K562 (cell line): ENCODE measurements around the gene SLC17A6. TPM values are rescaled to one million over a fixed set of nuclear protein-coding genes. Genes with fewer than 3 reads are reported as not detected.

Experiments used
- ATAC-seq: fragments of 200-7000 bp; cut with Tn5 transposase; 3 replicates; pipeline ENCODE4 v1.9.1; 2020; ENCODE audit warnings: moderate library complexity
- BruUV-seq: library from RNA; stranded (reverse); fragments of 400-500 nt; replicated peaks from 2 replicates; lab custom pipeline; 2021; lab: Mats Ljungman, UMichigan
- CTCF ChIA-PET: fragments of 300-600 bp; formaldehyde crosslinking; extraction: SDS; loops from one replicate; lab custom pipeline; 2021; ENCODE audit warnings: low intra/inter-chr PET ratio; lab: Yijun Ruan, JAX
- POLR2A ChIA-PET: fragments of 300-600, 350-650 bp; sonication (Branson Sonifier 250); formaldehyde crosslinking; extraction: SDS; loops from one replicate; lab custom pipeline; 2021; ENCODE audit warnings: antibody characterized with exemption, inconsistent platforms; lab: Yijun Ruan, JAX
- DNase-seq, 4 experiments: peaks; one replicate each; pipeline versions ENCODE4 v3.0.0 to v3.0.0-alpha.2; 2011 to 2018; ENCODE audit warnings: low spot score in 3 of 4, mixed read lengths in 3 of 4; ENCODE audit errors: extremely low read depth in 1 of 4
- FAIRE-seq: peaks from 2 replicates; lab custom pipeline; 2011; peaks lifted over from hg19 to GRCh38; lab: Jason Lieb, UNC
- H2AFZ ChIP-seq: 2 replicates; pipeline ENCODE4 v1.6.0; 2011; ENCODE audit warnings: low read depth, low read length, control low read depth, inconsistent platforms
- H3K27ac ChIP-seq: fragments of 200-600 bp; 3 replicates; pipeline ENCODE4 v1.8.0; 2011; ENCODE audit warnings: low read depth, mild to moderate bottlenecking, control low read depth, inconsistent platforms, low read length, moderate library complexity, mixed read lengths; ENCODE audit errors: extremely low read depth
- H3K27me3 ChIP-seq, 2 experiments: fragments of 300-600 bp in 1 of 2; 2 replicates in 1 of 2; 3 replicates in 1 of 2; pipeline versions ENCODE4 v1.6.0 to v1.8.0; 2011; ENCODE audit warnings: inconsistent platforms in 2 of 2, low read length in 2 of 2, mild to moderate bottlenecking in 1 of 2, mixed read lengths in 1 of 2, moderate library complexity in 1 of 2; ENCODE audit not compliant: control insufficient read depth in 2 of 2, insufficient read depth in 2 of 2
- H3K36me3 ChIP-seq: fragments of 300-600 bp; 3 replicates; pipeline ENCODE4 v1.8.0; 2011; ENCODE audit warnings: mild to moderate bottlenecking, low read length, inconsistent platforms; ENCODE audit not compliant: control insufficient read depth, insufficient read depth
- H3K4me1 ChIP-seq, 2 experiments: fragments of 200-600 bp in 1 of 2; replicated peaks in 1 of 2; 2 replicates in 1 of 2; 3 replicates in 1 of 2; pipeline versions ENCODE4 v1.5.1 to v1.8.0; 2011; ENCODE audit warnings: inconsistent platforms in 2 of 2, low read length in 2 of 2, mild to moderate bottlenecking in 1 of 2, mixed read lengths in 1 of 2, moderate library complexity in 1 of 2; ENCODE audit not compliant: control insufficient read depth in 2 of 2, insufficient read depth in 2 of 2
- H3K4me2 ChIP-seq: 2 replicates; pipeline ENCODE4 v1.6.1; 2011; ENCODE audit warnings: low read length, control low read depth, inconsistent platforms, mixed read lengths; ENCODE audit not compliant: insufficient read depth
- H3K4me3 ChIP-seq: fragments of 200-600 bp; sonication (generic), shearing (Covaris generic); 2 replicates; pipeline ENCODE4 v1.5.1; 2016; ENCODE audit warnings: control low read depth, inconsistent platforms
- H3K79me2 ChIP-seq: fragments of 200-600 bp; 3 replicates; pipeline ENCODE4 v1.8.0; 2011; ENCODE audit warnings: low read length, inconsistent platforms; ENCODE audit not compliant: control insufficient read depth, insufficient read depth
- H3K9ac ChIP-seq, 2 experiments: 2 replicates each; pipeline versions ENCODE4 v1.6.0 to v1.6.1; 2011; ENCODE audit warnings: low read depth in 2 of 2, low read length in 2 of 2, control low read depth in 1 of 2, inconsistent platforms in 1 of 2, mild to moderate bottlenecking in 1 of 2, mixed read lengths in 1 of 2; ENCODE audit not compliant: insufficient read depth in 1 of 2
- H3K9me1 ChIP-seq: one replicate; pipeline ENCODE4 v1.6.0; 2011; ENCODE audit warnings: inconsistent platforms, mild to moderate bottlenecking, low read length, moderate library complexity; ENCODE audit not compliant: control insufficient read depth, insufficient read depth
- H3K9me3 ChIP-seq: replicated peaks from 2 replicates; pipeline ENCODE4 v1.5.1; 2011; ENCODE audit warnings: low read depth, low read length, inconsistent platforms; ENCODE audit not compliant: control insufficient read depth, insufficient read depth
- H4K20me1 ChIP-seq: replicated peaks from 2 replicates; pipeline ENCODE4 v1.6.1; 2011; ENCODE audit warnings: low read length, inconsistent platforms, mixed read lengths; ENCODE audit not compliant: control insufficient read depth, insufficient read depth
- ARID3A ChIP-seq: IDR thresholded peaks from 2 replicates; pipeline ENCODE4 v1.6.1; 2012; ENCODE audit warnings: low read depth, low read length, improper control_type of control experiment, borderline replicate concordance
- ATF6 ChIP-seq: sonication (generic); formaldehyde crosslinking; IDR thresholded peaks from 2 replicates; pipeline ENCODE4 v1.4.0; 2020; ENCODE audit warnings: mild to moderate bottlenecking, missing genetic modification reagents
- BRF1 ChIP-seq: IDR thresholded peaks from 3 replicates; pipeline ENCODE4 v1.6.1; 2011; ENCODE audit warnings: borderline replicate concordance, mild to moderate bottlenecking; ENCODE audit not compliant: insufficient read length; ENCODE audit errors: extremely low read depth
- GMEB1 ChIP-seq: fragments of 250-450 bp; sonication (Bioruptor Pico); IDR thresholded peaks from 2 replicates; pipeline ENCODE4 v1.4.0; 2020; ENCODE audit warnings: mild to moderate bottlenecking
- HNRNPLL ChIP-seq: fragments of 200-400 bp; formaldehyde crosslinking; IDR thresholded peaks from 2 replicates; pipeline ENCODE4 v1.6.1; 2017; ENCODE audit warnings: low read length, low read depth, mild to moderate bottlenecking; ENCODE audit not compliant: poor library complexity, severe bottlenecking
- MCM2 ChIP-seq: fragments of 450-650 bp; IDR thresholded peaks from 2 replicates; pipeline ENCODE4 v1.6.1; 2017; ENCODE audit warnings: low read depth, mild to moderate bottlenecking
- NCOA1 ChIP-seq: fragments of 450-650 bp; IDR thresholded peaks from 2 replicates; pipeline ENCODE4 v1.6.1; 2016; ENCODE audit warnings: low read depth
- NFE2L1 ChIP-seq: fragments of 450-650 bp; IDR thresholded peaks from 2 replicates; pipeline ENCODE4 v1.6.1; 2016; ENCODE audit warnings: missing genetic modification characterization, low read depth, mild to moderate bottlenecking, missing compliant biosample characterization, moderate library complexity, borderline replicate concordance
- RHOXF2B ChIP-seq: fragments of 250-450 bp; sonication (Bioruptor Pico); conservative IDR thresholded peaks from 2 replicates; pipeline ENCODE4 v1.5.1; 2021
- SRSF1 ChIP-seq: fragments of 200-400 bp; formaldehyde crosslinking; IDR thresholded peaks from 2 replicates; pipeline ENCODE4 v1.6.1; 2017; ENCODE audit warnings: mild to moderate bottlenecking, low read depth, low read length, moderate library complexity
- STAT6 ChIP-seq: sonication (generic); formaldehyde crosslinking; IDR thresholded peaks from 2 replicates; pipeline ENCODE4 v1.8.1; 2023; ENCODE audit warnings: mild to moderate bottlenecking, missing genetic modification reagents
- ZNF263 ChIP-seq: sonication (generic); formaldehyde crosslinking; IDR thresholded peaks from 2 replicates; pipeline ENCODE4 v1.8.0; 2022; ENCODE audit warnings: mild to moderate bottlenecking, missing genetic modification reagents, borderline replicate concordance
- ZNF282 ChIP-seq: sonication (generic); formaldehyde crosslinking; IDR thresholded peaks from 2 replicates; pipeline ENCODE4 v1.8.1; 2023; ENCODE audit warnings: missing genetic modification reagents
- ZNF583 ChIP-seq: fragments of 250-450 bp; sonication (Bioruptor Pico); IDR thresholded peaks from 2 replicates; pipeline ENCODE4 v1.4.0; 2020
- WGBS: fragments of 100-300 bp; shearing (Covaris generic); methylation state at CpG from one replicate; pipeline ENCODE4 v1.1.6; 2016; ENCODE audit warnings: low coverage, mixed read lengths; ENCODE audit not compliant: insufficient coverage; ENCODE audit errors: missing lambda C conversion rate; 5-methylcytosine and 5-hydroxymethylcytosine counted together
- in situ Hi-C: fragments of 300-500 bp; cut with MboI; formaldehyde crosslinking; loops from 4 replicates; pipeline ENCODE4 v1.15.0; 2018; ENCODE audit warnings: inconsistent platforms, mixed read lengths
- intact Hi-C: fragments of 100-400 bp; cut with micrococcal nuclease; formaldehyde crosslinking; loops from 2 replicates; pipeline ENCODE4 v1.14.2; 2022
- polyA plus RNA-seq, 8 experiments: library from polyadenylated mRNA; depleted of rRNA in 4 of 8; stranded (reverse) in 5 of 8; unstranded in 3 of 8; fragments of >200 nt; fragmentation: Nextera tagmentation in 2 of 8; fragmentation: Illumina TruSeq in 1 of 8; extraction: Ambion mirVana in 2 of 8; extraction: Trizol in 1 of 8; gene quantifications; 2 replicates each; pipeline versions ENCODE4 v1.2.1 to v1.2.3, GENCODE V29; 2011 to 2014; ENCODE audit warnings: inconsistent platforms in 1 of 8, missing spikeins in 1 of 8
- total RNA-seq, 7 experiments: library from RNA; depleted of rRNA in 6 of 7; stranded (reverse); fragments of >200 nt in 6 of 7; fragmentation: Illumina TruSeq in 2 of 7; extraction: Trizol in 2 of 7; gene quantifications; 2 replicates each; pipeline versions ENCODE4 v1.2.1 to v1.2.3, GENCODE V29; 2011 to 2021; ENCODE audit warnings: low replicate concordance in 1 of 7

The SLC17A6 gene
- total and polyA plus RNA-seq, 9 of the 15 experiments (the other 6 are each of a cell fraction or from before 2014, with no cell fraction given), result not detected

- TF ChIP-seq ARID3A, result no peak
- TF ChIP-seq ATF6, result no peak
- TF ChIP-seq HNRNPLL, result no peak
- no peak for TF ChIP-seq MCM2
Measured at GRCh38 chr11:22407921-22408320, 69.7 kb downstream of the SLC17A6 start (continued).

GRCh38 chr11:22415476-22415875 lies 77.3 kb downstream of the SLC17A6 start:
- no peak for FAIRE-seq
- in situ Hi-C loops, result no loop called here
- BruUV-seq, result no TSS peak
- no peak for DNase-seq
- Histone ChIP-seq H3K4me1 (no peaks in the 10 kb centered on the region), H3K9me3 (no peaks in the 10 kb centered on the region; the same call in 1 of the 2 replicates), H3K27ac (no peak overlapping the region), H3K4me3 (no peak overlapping the region), H3K36me3 (no peaks in the 10 kb centered on the region), H3K79me2 (no peaks in the 10 kb centered on the region), H4K20me1 (no peaks in the 10 kb centered on the region), H3K9me1 (no peaks in the 10 kb centered on the region), H3K27me3 (no peaks in the 10 kb centered on the region), H3K4me2 (no peak overlapping the region), H2AFZ (no peak overlapping the region), H3K9ac (no peak overlapping the region)
- ChIA-PET CTCF (no interaction called here), POLR2A (no interaction called here)
- ATAC-seq, result no peak
- whole genome bisulfite sequencing, result 3% methylated on average over 4 of the region's 4 CpGs
- intact Hi-C loops, result no loop called here
- TF ChIP-seq SRSF1 (no peak), ZNF263 (CRISPR knock-in tag) (no peak), BRF1 (no peak), NCOA1 (no peak), RHOXF2B (CRISPR knock-in tag) (no peak), NFE2L1 (no peak), ZNF282 (CRISPR knock-in tag) (no peak), ZNF583 (no peak), STAT6 (CRISPR knock-in tag) (no peak), GMEB1 (no peak)
